HFFc6 (cell line): ENCODE data around the gene CACNA1C. TPM values are rescaled to one million over a fixed set of nuclear protein-coding genes. Genes with fewer than 3 reads are reported as not detected.

Source experiments
- DNase-seq: peaks from one replicate; pipeline ENCODE4 v3.0.0-alpha.2; 2018
- H3K27ac Mint-ChIP-seq: 2 replicates; pipeline ENCODE4 v1.8.0; 2020; ENCODE audit warnings: mild to moderate bottlenecking, mixed read lengths
- H3K27me3 Mint-ChIP-seq: 2 replicates; pipeline ENCODE4 v1.8.0; 2021; ENCODE audit warnings: mild to moderate bottlenecking, moderate library complexity, mixed read lengths; ENCODE audit not compliant: insufficient read depth
- H3K36me3 Mint-ChIP-seq: 2 replicates; pipeline ENCODE4 v1.8.0; 2021; ENCODE audit warnings: low read depth, mixed read lengths
- H3K4me1 Mint-ChIP-seq: 2 replicates; pipeline ENCODE4 v1.8.0; 2020; ENCODE audit warnings: low read depth, mixed read lengths
- H3K4me3 Mint-ChIP-seq: 2 replicates; pipeline ENCODE4 v1.8.0; 2020; ENCODE audit warnings: mild to moderate bottlenecking, moderate library complexity, mixed read lengths
- H3K9me3 Mint-ChIP-seq: 2 replicates; pipeline ENCODE4 v1.8.0; 2020; ENCODE audit warnings: mild to moderate bottlenecking, mixed read lengths
- CTCF ChIP-seq: fragments of 200-600 bp; sonication (generic); IDR thresholded peaks from 2 replicates; pipeline ENCODE4 v1.5.0; 2021; ENCODE audit warnings: antibody characterized with exemption, mild to moderate bottlenecking
- total RNA-seq, 6 experiments: library from RNA; stranded (reverse); fragmentation: NEBNext Ultra II Directional; extraction: Animal tissue kit (Norgen Biotek cat#: 25700); gene quantifications; 2 replicates in 1 of 6; 3 replicates in 5 of 6; pipeline ENCODE4 v1.2.3, GENCODE V29; 2021

The CACNA1C gene
- total RNA-seq, 6 experiments from 2014 or later = 6.7 to 11.5 (median 10.6) TPM

DNA sequence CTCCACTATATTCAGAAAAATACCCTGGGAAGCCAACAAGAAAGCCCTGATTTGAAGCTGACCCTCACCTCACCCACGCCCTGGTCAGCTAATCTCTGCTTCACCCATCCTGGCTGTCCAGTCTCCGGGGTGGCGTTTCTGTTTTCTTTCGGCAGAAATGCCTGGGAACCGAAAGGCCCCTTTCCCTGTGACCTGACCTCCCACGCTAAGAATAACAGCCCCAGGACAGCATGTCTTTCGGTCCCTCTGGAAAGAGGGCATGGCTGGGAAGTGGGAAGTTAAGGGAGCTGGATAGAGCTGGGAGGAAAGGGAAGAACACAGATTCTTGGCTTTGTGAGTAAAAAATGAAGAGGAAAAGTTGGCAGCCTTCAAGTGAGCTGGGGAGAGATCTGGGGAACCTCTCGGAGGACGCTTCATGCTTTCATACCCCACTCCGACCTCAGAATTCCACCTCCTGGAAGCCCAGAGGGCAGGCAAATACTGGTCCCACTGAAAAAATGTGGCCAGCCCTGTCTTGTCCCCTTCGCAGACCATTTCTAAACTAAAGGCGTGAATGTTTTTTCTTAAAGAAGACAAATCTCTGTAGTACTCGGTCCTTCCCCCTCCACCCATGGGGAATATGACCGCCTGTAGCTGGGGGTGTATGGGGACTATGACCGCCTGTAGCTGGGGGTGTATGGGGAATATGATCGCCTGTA lies 579.0 kb downstream of the CACNA1C start:
- Mint-ChIP-seq H3K27ac (no peak overlapping the region), H3K4me3 (no peak overlapping the region), H3K36me3 (peaks cover 14% of the 10 kb centered on the region; the same call in 1 of the 2 replicates), H3K9me3 (no peaks in the 10 kb centered on the region), H3K4me1 (no peaks in the 10 kb centered on the region; the same call in 1 of the 2 replicates), H3K27me3 (peaks cover 4% of the 10 kb centered on the region)
- no peak for TF ChIP-seq CTCF
- DNase-seq = no peak

DNA sequence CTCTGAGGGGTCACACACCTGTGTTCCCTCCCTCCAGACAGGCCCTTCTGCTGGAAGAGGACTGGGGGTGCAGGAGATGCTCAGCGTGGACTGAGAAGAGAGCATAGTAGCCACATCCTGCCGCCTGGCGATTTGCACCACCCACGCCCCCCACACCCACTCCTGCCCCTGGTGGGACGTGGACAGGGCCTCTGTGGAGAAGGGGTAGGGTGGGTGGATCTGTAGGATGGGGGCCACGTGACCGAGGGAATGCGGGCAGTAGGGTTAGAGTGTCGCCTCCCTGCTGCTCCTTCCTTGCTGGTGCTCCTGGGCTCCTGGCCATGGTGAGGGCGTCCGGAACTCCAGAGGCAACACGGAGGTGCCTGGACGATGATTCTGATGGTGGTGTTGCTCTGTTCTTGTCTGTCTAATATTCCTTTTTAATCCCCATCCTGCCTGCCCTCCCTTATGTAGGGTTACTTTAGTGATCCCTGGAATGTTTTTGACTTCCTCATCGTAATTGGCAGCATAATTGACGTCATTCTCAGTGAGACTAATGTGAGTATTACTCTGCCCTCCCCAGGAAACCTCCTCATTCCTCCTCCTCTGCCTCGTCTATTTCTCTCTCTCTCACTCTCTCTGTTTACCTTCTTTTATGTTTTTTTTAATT lies 580.5 kb downstream of the CACNA1C start:
- H3K4me1 Mint-ChIP-seq = no peaks in the 10 kb centered on the region
- H3K9me3 Mint-ChIP-seq = no peaks in the 10 kb centered on the region
- no peak for DNase-seq
- no peak overlapping the region for H3K27ac Mint-ChIP-seq
- H3K4me3 Mint-ChIP-seq = no peak overlapping the region
- H3K36me3 Mint-ChIP-seq = peaks cover 15% of the 10 kb centered on the region; the same call in 1 of the 2 replicates
- peaks cover 7% of the 10 kb centered on the region for H3K27me3 Mint-ChIP-seq
- no peak for TF ChIP-seq CTCF

DNA sequence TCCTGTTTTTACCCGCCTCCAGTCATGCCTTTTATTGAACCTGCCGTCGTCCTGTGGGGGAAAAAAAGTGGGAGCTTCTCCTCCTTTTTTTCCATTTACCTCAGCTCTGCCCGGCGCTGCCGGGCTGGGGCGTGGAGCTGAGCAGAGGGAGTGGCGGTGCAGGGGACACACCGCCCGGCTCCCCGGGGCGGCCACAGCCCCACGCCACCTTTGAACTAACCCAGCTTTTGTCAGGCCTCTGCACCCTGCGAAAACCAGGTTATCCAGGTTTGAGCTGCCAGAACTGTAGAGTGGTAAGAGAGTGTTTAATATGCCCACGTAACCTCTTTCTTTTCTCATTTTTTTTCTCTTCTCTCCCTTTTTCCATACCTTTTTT lies 581.0 kb downstream of the CACNA1C start:
- no peak for DNase-seq
- Mint-ChIP-seq H3K4me1 (no peaks in the 10 kb centered on the region), H3K9me3 (no peaks in the 10 kb centered on the region), H3K4me3 (no peak overlapping the region), H3K27ac (no peak overlapping the region), H3K36me3 (peaks cover 20% of the 10 kb centered on the region; the same call in 1 of the 2 replicates), H3K27me3 (peaks cover 7% of the 10 kb centered on the region)
- no peak for TF ChIP-seq CTCF

DNA sequence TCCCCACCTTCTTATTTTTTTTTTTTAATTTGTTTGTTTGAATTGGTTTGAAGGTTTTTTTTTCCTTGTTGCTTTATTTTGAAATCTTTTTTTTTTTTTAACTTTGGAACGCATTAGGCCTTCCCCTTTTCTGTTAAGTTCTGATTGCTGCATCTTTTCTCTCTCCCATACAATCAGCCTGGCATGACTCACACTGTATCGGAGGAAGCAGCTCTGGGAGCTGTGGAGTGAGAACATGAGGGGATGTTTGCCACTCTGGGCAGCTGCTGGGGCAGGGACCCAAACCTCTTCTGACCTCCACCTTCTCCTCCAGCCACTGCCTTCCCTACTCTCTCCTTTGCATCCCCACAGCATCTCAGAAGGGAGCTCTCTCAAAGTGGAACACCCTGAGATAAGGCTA lies 581.7 kb downstream of the CACNA1C start:
- no peaks in the 10 kb centered on the region for H3K9me3 Mint-ChIP-seq
- peaks cover 7% of the 10 kb centered on the region for H3K27me3 Mint-ChIP-seq
- no peak for DNase-seq
- H3K27ac Mint-ChIP-seq = no peak overlapping the region
- H3K36me3 Mint-ChIP-seq = peaks cover 20% of the 10 kb centered on the region; the same call in 1 of the 2 replicates
- H3K4me1 Mint-ChIP-seq = peaks cover 1% of the 10 kb centered on the region
- no peak overlapping the region for H3K4me3 Mint-ChIP-seq
- no peak for TF ChIP-seq CTCF

DNA sequence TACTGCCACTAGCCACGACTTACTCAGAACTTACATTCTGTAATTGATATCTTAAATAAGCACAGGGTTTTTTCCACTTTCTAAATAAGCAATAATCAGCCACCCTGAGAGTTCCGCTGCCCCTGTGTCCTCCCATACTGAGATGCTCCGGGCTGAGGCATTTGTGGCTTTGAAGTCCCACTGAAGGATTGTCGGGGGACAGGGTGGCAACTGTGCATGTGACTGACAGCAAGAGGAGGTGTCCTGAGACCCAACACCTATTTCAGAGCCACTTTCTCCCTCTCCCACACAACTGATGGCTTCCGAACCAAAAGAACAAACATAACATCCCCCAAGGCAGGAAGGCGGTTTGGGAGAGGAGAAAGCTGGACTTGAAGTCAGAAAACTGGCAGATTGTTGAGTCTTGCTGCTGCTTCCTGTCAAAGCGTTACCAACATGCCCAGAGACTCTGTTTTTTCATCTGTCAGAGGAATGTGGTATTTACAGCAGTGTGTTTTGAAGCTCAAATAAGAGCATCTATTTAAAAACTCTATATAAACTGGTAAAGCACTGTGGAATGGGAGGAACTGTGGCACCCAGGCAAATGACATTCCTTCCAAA lies 584.1 kb downstream of the CACNA1C start:
- DNase-seq = no peak
- no peak for TF ChIP-seq CTCF
- Mint-ChIP-seq H3K27me3 (peaks cover 5% of the 10 kb centered on the region), H3K9me3 (no peaks in the 10 kb centered on the region), H3K4me3 (no peak overlapping the region), H3K27ac (no peak overlapping the region), H3K36me3 (peaks cover 20% of the 10 kb centered on the region; the same call in 1 of the 2 replicates), H3K4me1 (peaks cover 24% of the 10 kb centered on the region)
